GM19463 (cell line): ENCODE measurements around the gene TMEM54.

ENCODE experiments used
- ATAC-seq: cut with Tn5 transposase; IDR thresholded peaks from one replicate; pipeline ENCODE4 v1.9.1; 2021; ENCODE audit warnings: mild to moderate bottlenecking, moderate library complexity; ENCODE audit not compliant: unreplicated experiment

The TMEM54 gene

GRCh38 chr1:32900956-32901822 lies at the start of gene TMEM54:
TMEM54 (minus strand) TSS chr1:32901389; CDS start chr1:32901238, 151 bp downstream.
- ATAC-seq: no peak

GRCh38 chr1:32949519-32949918 lies 48.3 kb upstream of the TMEM54 start:
- no peak for ATAC-seq

GRCh38 chr1:32948905-32949304 lies 47.7 kb upstream of the TMEM54 start:
- no peak for ATAC-seq

- no peak for ATAC-seq
These were observed 47.2 kb upstream of the TMEM54 start for GRCh38 chr1:32948390-32948722.

GRCh38 chr1:32947669-32948389 lies 46.6 kb upstream of the TMEM54 start:
- no peak for ATAC-seq

GRCh38 chr1:32946413-32946812 lies 45.2 kb upstream of the TMEM54 start:
- no peak for ATAC-seq

GRCh38 chr1:32944180-32944579 lies 43.0 kb upstream of the TMEM54 start:
- ATAC-seq: no peak

- ATAC-seq: no peak
These were observed 38.6 kb upstream of the TMEM54 start for GRCh38 chr1:32939655-32940371.

- no peak for ATAC-seq
These were observed 35.9 kb upstream of the TMEM54 start for GRCh38 chr1:32937061-32937460.

GRCh38 chr1:32934535-32934934 lies 33.3 kb upstream of the TMEM54 start:
- no peak for ATAC-seq

GRCh38 chr1:32933742-32934322 lies 32.6 kb upstream of the TMEM54 start:
- ATAC-seq: no peak

GRCh38 chr1:32931760-32932159 lies 30.6 kb upstream of the TMEM54 start:
- no peak for ATAC-seq

GRCh38 chr1:32929366-32929765 lies 28.2 kb upstream of the TMEM54 start:
- no peak for ATAC-seq

- no peak for ATAC-seq
These were observed 27.5 kb upstream of the TMEM54 start for GRCh38 chr1:32928715-32929114.

GRCh38 chr1:32928285-32928684 lies 27.1 kb upstream of the TMEM54 start:
- ATAC-seq: no peak

- no peak for ATAC-seq
These were observed 26.3 kb upstream of the TMEM54 start for GRCh38 chr1:32927441-32927840.

- no peak for ATAC-seq
These were observed 25.4 kb upstream of the TMEM54 start for GRCh38 chr1:32926562-32926961.

GRCh38 chr1:32925403-32926162 lies 24.4 kb upstream of the TMEM54 start:
- no peak for ATAC-seq

- ATAC-seq: no peak
These were observed 23.7 kb upstream of the TMEM54 start for GRCh38 chr1:32924881-32925344.

- ATAC-seq: no peak
These were observed 19.6 kb upstream of the TMEM54 start for GRCh38 chr1:32920833-32921232.
